ENCODE data around the gene ERGIC1.

ERGIC1 gene

GRCh38 chr5:172853355-172853975 is 19.4 kb downstream of the ERGIC1 start:
- H3K9ac ChIP-seq (ENCODE audit: low read depth, low read length, poor library complexity): no peak overlapping the region
- no peak overlapping the region for H3K4me2 ChIP-seq (ENCODE audit: insufficient read depth, low read length, poor library complexity, severe bottlenecking)
- no peak overlapping the region for H4K8ac ChIP-seq (ENCODE audit: low read depth, low read length)
- no peak overlapping the region for H2AFZ ChIP-seq (ENCODE audit: low read length)
- no peak overlapping the region for H2BK120ac ChIP-seq (ENCODE audit: low read depth, low read length)
- peaks cover 2 to 20% of the 10 kb centered on the region in 2 donors for H3K36me3 ChIP-seq (replicated peaks in 1 of 2; ENCODE audit: control insufficient read depth in 2 of 2, insufficient read depth in 2 of 2, low read length in 2 of 2)
- H2AK5ac ChIP-seq (ENCODE audit: low read depth, low read length): no peak overlapping the region
- H3K18ac ChIP-seq (ENCODE audit: low read length): no peak overlapping the region
- no peak overlapping the region for H3K23ac ChIP-seq (ENCODE audit: low read depth, low read length, poor library complexity)
- no peak overlapping the region for H3K4ac ChIP-seq (ENCODE audit: low read length)
- no CpG with 5 or more reads among the region's 8 CpGs for WGBS, 2 donors (ENCODE audit: extremely low coverage in 2 of 2, insufficient read length in 2 of 2, insufficient replicate concordance in 1 of 2)
- peaks cover 11% of the 10 kb centered on the region for H3K79me1 ChIP-seq (ENCODE audit: low read depth, low read length)
- H3K27me3 ChIP-seq (ENCODE audit: control insufficient read depth in 3 of 3, insufficient read depth in 3 of 3, low read depth in 1 of 3, low read length in 3 of 3): no peaks in the 10 kb centered on the region
- H3K27ac ChIP-seq (replicated peaks; ENCODE audit: low read length): no peak overlapping the region
- H3K14ac ChIP-seq (ENCODE audit: low read length): no peak overlapping the region
- H2BK5ac ChIP-seq (ENCODE audit: low read length): no peak overlapping the region
- no peak overlapping the region for H3K4me3 ChIP-seq (ENCODE audit: low read length in 2 of 2)
- H3K9me3 ChIP-seq (replicated peaks in 1 of 2; ENCODE audit: control insufficient read depth in 2 of 2, insufficient read depth in 1 of 2, low read depth in 1 of 2, low read length in 2 of 2): no peaks in the 10 kb centered on the region
- no peak for DNase-seq (ENCODE audit: low spot score)
- H2BK15ac ChIP-seq (ENCODE audit: low read length): no peak overlapping the region
- no peak overlapping the region for H2BK12ac ChIP-seq (ENCODE audit: low read length)
- no peak overlapping the region for H4K91ac ChIP-seq (ENCODE audit: low read depth, low read length, poor library complexity)
- H3K4me1 ChIP-seq (ENCODE audit: control insufficient read depth in 2 of 2, insufficient read depth in 1 of 2, low read depth in 1 of 2, low read length in 2 of 2): peaks cover 0 to under 1% of the 10 kb centered on the region in 2 donors

GRCh38 chr5:172854451-172854871 is 20.4 kb downstream of the ERGIC1 start:
- no peak overlapping the region for H2AK5ac ChIP-seq (ENCODE audit: low read depth, low read length)
- no peak overlapping the region for H3K4ac ChIP-seq (ENCODE audit: low read length)
- H3K36me3 ChIP-seq (replicated peaks in 1 of 2; ENCODE audit: control insufficient read depth in 2 of 2, insufficient read depth in 2 of 2, low read length in 2 of 2): peaks cover 2 to 20% of the 10 kb centered on the region in 2 donors
- H3K79me1 ChIP-seq (ENCODE audit: low read depth, low read length): peaks cover 11% of the 10 kb centered on the region
- H3K18ac ChIP-seq (ENCODE audit: low read length): no peak overlapping the region
- H3K23ac ChIP-seq (ENCODE audit: low read depth, low read length, poor library complexity): peak overlapping the region; percentile 51
- no peaks in the 10 kb centered on the region for H3K27me3 ChIP-seq (ENCODE audit: control insufficient read depth in 3 of 3, insufficient read depth in 3 of 3, low read depth in 1 of 3, low read length in 3 of 3)
- no peak overlapping the region for H2BK15ac ChIP-seq (ENCODE audit: low read length)
- no peak overlapping the region for H2BK120ac ChIP-seq (ENCODE audit: low read depth, low read length)
- H3K14ac ChIP-seq (ENCODE audit: low read length): no peak overlapping the region
- no peak overlapping the region for H2AFZ ChIP-seq (ENCODE audit: low read length)
- no peak for DNase-seq (ENCODE audit: low spot score)
- H3K4me2 ChIP-seq (ENCODE audit: insufficient read depth, low read length, poor library complexity, severe bottlenecking): no peak overlapping the region
- H3K27ac ChIP-seq (replicated peaks; ENCODE audit: low read length): no peak overlapping the region
- peaks cover 3 to 8% of the 10 kb centered on the region in 2 donors for H3K4me1 ChIP-seq (ENCODE audit: control insufficient read depth in 2 of 2, insufficient read depth in 1 of 2, low read depth in 1 of 2, low read length in 2 of 2)
- H2BK12ac ChIP-seq (ENCODE audit: low read length): no peak overlapping the region
- no peaks in the 10 kb centered on the region for H3K9me3 ChIP-seq (replicated peaks in 1 of 2; ENCODE audit: control insufficient read depth in 2 of 2, insufficient read depth in 1 of 2, low read depth in 1 of 2, low read length in 2 of 2)
- no peak overlapping the region for H3K9ac ChIP-seq (ENCODE audit: low read depth, low read length, poor library complexity)
- no CpG with 5 or more reads among the region's 12 CpGs for WGBS, 2 donors (ENCODE audit: extremely low coverage in 2 of 2, insufficient read length in 2 of 2, insufficient replicate concordance in 1 of 2)
- no peak overlapping the region for H4K91ac ChIP-seq (ENCODE audit: low read depth, low read length, poor library complexity)
- no peak overlapping the region for H2BK5ac ChIP-seq (ENCODE audit: low read length)
- no peak overlapping the region for H4K8ac ChIP-seq (ENCODE audit: low read depth, low read length)
- H3K4me3 ChIP-seq (ENCODE audit: low read length in 2 of 2): no peak overlapping the region

GRCh38 chr5:172854971-172855370 is 20.9 kb downstream of the ERGIC1 start:
- H3K36me3 ChIP-seq (replicated peaks in 1 of 2; ENCODE audit: control insufficient read depth in 2 of 2, insufficient read depth in 2 of 2, low read length in 2 of 2): peaks cover 2 to 20% of the 10 kb centered on the region in 2 donors
- H4K91ac ChIP-seq (ENCODE audit: low read depth, low read length, poor library complexity): no peak overlapping the region
- H3K4ac ChIP-seq (ENCODE audit: low read length): no peak overlapping the region
- no peak overlapping the region for H2BK5ac ChIP-seq (ENCODE audit: low read length)
- peak overlapping the region; percentile 27 for H2AK5ac ChIP-seq (ENCODE audit: low read depth, low read length)
- no peak overlapping the region for H3K4me2 ChIP-seq (ENCODE audit: insufficient read depth, low read length, poor library complexity, severe bottlenecking)
- H2BK15ac ChIP-seq (ENCODE audit: low read length): no peak overlapping the region
- H3K27me3 ChIP-seq (ENCODE audit: control insufficient read depth in 3 of 3, insufficient read depth in 3 of 3, low read depth in 1 of 3, low read length in 3 of 3): no peaks in the 10 kb centered on the region
- H2BK120ac ChIP-seq (ENCODE audit: low read depth, low read length): no peak overlapping the region
- no CpG with 5 or more reads among the region's 5 CpGs for WGBS, 2 donors (ENCODE audit: extremely low coverage in 2 of 2, insufficient read length in 2 of 2, insufficient replicate concordance in 1 of 2)
- no peak overlapping the region for H3K18ac ChIP-seq (ENCODE audit: low read length)
- no peak overlapping the region for H3K4me3 ChIP-seq (ENCODE audit: low read length in 2 of 2)
- no peak overlapping the region for H4K8ac ChIP-seq (ENCODE audit: low read depth, low read length)
- peaks cover 3 to 9% of the 10 kb centered on the region in 2 donors for H3K4me1 ChIP-seq (ENCODE audit: control insufficient read depth in 2 of 2, insufficient read depth in 1 of 2, low read depth in 1 of 2, low read length in 2 of 2)
- no peaks in the 10 kb centered on the region for H3K9me3 ChIP-seq (replicated peaks in 1 of 2; ENCODE audit: control insufficient read depth in 2 of 2, insufficient read depth in 1 of 2, low read depth in 1 of 2, low read length in 2 of 2)
- H3K14ac ChIP-seq (ENCODE audit: low read length): no peak overlapping the region
- no peak overlapping the region for H2AFZ ChIP-seq (ENCODE audit: low read length)
- H3K9ac ChIP-seq (ENCODE audit: low read depth, low read length, poor library complexity): peak overlapping the region; percentile 31
- H3K23ac ChIP-seq (ENCODE audit: low read depth, low read length, poor library complexity): no peak overlapping the region
- DNase-seq (ENCODE audit: low spot score): no peak
- no peak overlapping the region for H2BK12ac ChIP-seq (ENCODE audit: low read length)
- H3K27ac ChIP-seq (replicated peaks; ENCODE audit: low read length): no peak overlapping the region
- peaks cover 11% of the 10 kb centered on the region for H3K79me1 ChIP-seq (ENCODE audit: low read depth, low read length)

- Histone ChIP-seq H2BK5ac (ENCODE audit: low read length) (no peak overlapping the region), H3K4ac (ENCODE audit: low read length) (peak overlapping the region; percentile 60), H2AK5ac (ENCODE audit: low read depth, low read length) (peak overlapping the region; percentile 48), H3K4me3 (ENCODE audit: low read length in 2 of 2) (no peak overlapping the region), H3K27ac (replicated peaks; ENCODE audit: low read length) (no peak overlapping the region), H3K14ac (ENCODE audit: low read length) (peak overlapping the region; percentile 78), H3K9ac (ENCODE audit: low read depth, low read length, poor library complexity) (no peak overlapping the region), H3K36me3 (replicated peaks in 1 of 2; ENCODE audit: control insufficient read depth in 2 of 2, insufficient read depth in 2 of 2, low read length in 2 of 2) (peaks cover 2 to 15% of the 10 kb centered on the region in 2 donors), H3K4me2 (ENCODE audit: insufficient read depth, low read length, poor library complexity, severe bottlenecking) (no peak overlapping the region), H2BK12ac (ENCODE audit: low read length) (no peak overlapping the region), H2BK15ac (ENCODE audit: low read length) (no peak overlapping the region), H3K23ac (ENCODE audit: low read depth, low read length, poor library complexity) (peak overlapping the region; percentile 70), H4K91ac (ENCODE audit: low read depth, low read length, poor library complexity) (no peak overlapping the region), H2BK120ac (ENCODE audit: low read depth, low read length) (no peak overlapping the region), H3K27me3 (ENCODE audit: control insufficient read depth in 3 of 3, insufficient read depth in 3 of 3, low read depth in 1 of 3, low read length in 3 of 3) (no peaks in the 10 kb centered on the region), H3K18ac (ENCODE audit: low read length) (no peak overlapping the region), H3K9me3 (replicated peaks in 1 of 2; ENCODE audit: control insufficient read depth in 2 of 2, insufficient read depth in 1 of 2, low read depth in 1 of 2, low read length in 2 of 2) (no peaks in the 10 kb centered on the region), H4K8ac (ENCODE audit: low read depth, low read length) (no peak overlapping the region), H3K79me1 (ENCODE audit: low read depth, low read length) (peaks cover 11% of the 10 kb centered on the region), H3K4me1 (ENCODE audit: control insufficient read depth in 2 of 2, insufficient read depth in 1 of 2, low read depth in 1 of 2, low read length in 2 of 2) (peaks cover 3 to 9% of the 10 kb centered on the region in 2 donors), H2AFZ (ENCODE audit: low read length) (no peak overlapping the region)
- DNase-seq (ENCODE audit: low spot score): no peak
- no CpG with 5 or more reads among the region's 18 CpGs for WGBS, 2 donors (ENCODE audit: extremely low coverage in 2 of 2, insufficient read length in 2 of 2, insufficient replicate concordance in 1 of 2)
Measured at GRCh38 chr5:172855597-172856292, 21.7 kb downstream of the ERGIC1 start.
